ENCODE measurements around the gene METTL1. TPM values are rescaled to one million over a fixed set of nuclear protein-coding genes. Genes with fewer than 3 reads are reported as not detected.

METTL1 gene
- total and polyA plus RNA-seq, 9 of the 15 experiments (the other 6 are each of a cell fraction or from before 2014, with no cell fraction given) = 12.6 to 65.9 (median 39.2) TPM

DNA sequence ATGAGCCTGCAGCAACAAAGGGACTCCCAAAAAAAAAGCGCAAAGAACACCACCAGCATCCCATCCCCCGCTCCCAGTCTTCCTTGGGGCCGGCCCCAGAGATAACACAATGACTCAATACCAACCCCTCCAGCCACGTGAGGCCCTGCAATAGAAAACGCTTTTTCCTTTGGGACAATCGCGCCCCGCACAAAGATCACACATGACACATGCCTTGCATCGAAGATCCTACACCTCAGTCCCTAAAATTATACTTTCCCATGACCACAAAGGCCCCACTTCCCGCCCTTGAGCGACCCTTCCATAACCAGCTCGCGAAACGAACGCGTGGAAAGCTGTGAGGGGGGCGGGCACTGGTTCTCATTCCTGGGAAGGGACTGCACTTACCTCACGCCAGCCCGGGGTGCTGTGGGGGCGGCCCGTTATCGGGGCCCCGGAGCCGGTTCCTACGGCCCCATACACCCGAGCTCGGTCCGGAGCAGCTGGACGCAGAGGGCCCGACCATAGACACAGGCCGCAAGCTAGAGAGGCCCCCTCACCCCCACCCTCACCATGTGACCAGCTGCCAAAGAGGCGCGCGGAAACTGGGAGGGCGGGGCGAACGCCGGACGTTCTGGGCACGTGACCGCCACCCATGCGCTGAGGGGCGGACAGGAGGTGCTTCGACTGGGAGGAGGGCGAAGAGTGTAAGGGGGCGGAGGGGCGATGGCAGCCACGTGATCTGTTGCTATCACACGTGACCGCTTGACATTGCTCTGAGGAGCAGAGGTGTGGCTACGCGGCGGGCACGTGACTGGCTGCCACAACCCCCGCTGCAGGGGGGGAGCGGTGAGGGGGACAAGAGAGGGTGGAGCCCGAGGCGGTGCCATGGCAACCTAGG, 19.9 kb downstream of the METTL1 start, which contains the start of gene CDK4 (continued):
- TF ChIP-seq GABPB1 (CRISPR knock-in tag; IDR thresholded peaks at IDR 0.05) (peak; percentile 91), ZNF766 (CRISPR knock-in tag; conservative IDR thresholded peaks at IDR 0.05) (no peak), ZNF347 (CRISPR knock-in tag; IDR thresholded peaks at IDR 0.05; ENCODE audit: low read depth) (no peak), ZBTB17 (CRISPR knock-in tag; IDR thresholded peaks at IDR 0.05) (no peak), HNRNPH1 (optimal IDR thresholded peaks at IDR 0.05; ENCODE audit: low read depth, low read length) (no peak), MTA2 (IDR thresholded peaks at IDR 0.05; ENCODE audit: low read depth) (peak; percentile 15; the same call in 1 of the 2 replicates), ZKSCAN8 (CRISPR knock-in tag; IDR thresholded peaks at IDR 0.05) (no peak), FOXP1 (CRISPR knock-in tag; IDR thresholded peaks at IDR 0.05) (0 out of 2 replicates have a peak, but pooled peaks have one; percentile 82), DACH1 (IDR thresholded peaks at IDR 0.05; ENCODE audit: partially characterized antibody) (peak; percentile 63), ZNF699 (CRISPR knock-in tag; IDR thresholded peaks at IDR 0.05; ENCODE audit: insufficient replicate concordance) (no peak), HNRNPK (IDR thresholded peaks at IDR 0.05; ENCODE audit: low read depth, low read length, poor library complexity, severe bottlenecking) (no peak), BRD9 (IDR thresholded peaks at IDR 0.05; ENCODE audit: low read depth, partially characterized antibody) (peak; percentile 87), KLF1 (tag; IDR thresholded peaks at IDR 0.05) (peak; percentile 79), ZNF408 (CRISPR knock-in tag; IDR thresholded peaks at IDR 0.05; ENCODE audit: low read depth) (no peak)
- TF ChIP-seq, protein P1, sequence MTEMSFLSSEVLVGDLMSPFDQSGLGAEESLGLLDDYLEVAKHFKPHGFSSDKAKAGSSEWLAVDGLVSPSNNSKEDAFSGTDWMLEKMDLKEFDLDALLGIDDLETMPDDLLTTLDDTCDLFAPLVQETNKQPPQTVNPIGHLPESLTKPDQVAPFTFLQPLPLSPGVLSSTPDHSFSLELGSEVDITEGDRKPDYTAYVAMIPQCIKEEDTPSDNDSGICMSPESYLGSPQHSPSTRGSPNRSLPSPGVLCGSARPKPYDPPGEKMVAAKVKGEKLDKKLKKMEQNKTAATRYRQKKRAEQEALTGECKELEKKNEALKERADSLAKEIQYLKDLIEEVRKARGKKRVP (CRISPR knock-in tag; IDR thresholded peaks at IDR 0.05) = peak; percentile 38; the same call in 1 of the 2 replicates
- TF ChIP-seq, protein P2, sequence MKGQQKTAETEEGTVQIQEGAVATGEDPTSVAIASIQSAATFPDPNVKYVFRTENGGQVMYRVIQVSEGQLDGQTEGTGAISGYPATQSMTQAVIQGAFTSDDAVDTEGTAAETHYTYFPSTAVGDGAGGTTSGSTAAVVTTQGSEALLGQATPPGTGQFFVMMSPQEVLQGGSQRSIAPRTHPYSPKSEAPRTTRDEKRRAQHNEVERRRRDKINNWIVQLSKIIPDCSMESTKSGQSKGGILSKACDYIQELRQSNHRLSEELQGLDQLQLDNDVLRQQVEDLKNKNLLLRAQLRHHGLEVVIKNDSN (CRISPR knock-in tag; IDR thresholded peaks at IDR 0.05) = peak; percentile 99
- TF ChIP-seq, protein P3, sequence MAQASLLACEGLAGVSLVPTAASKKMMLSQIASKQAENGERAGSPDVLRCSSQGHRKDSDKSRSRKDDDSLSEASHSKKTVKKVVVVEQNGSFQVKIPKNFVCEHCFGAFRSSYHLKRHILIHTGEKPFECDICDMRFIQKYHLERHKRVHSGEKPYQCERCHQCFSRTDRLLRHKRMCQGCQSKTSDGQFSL (CRISPR knock-in tag; IDR thresholded peaks at IDR 0.05) = peak; percentile 94
- TF ChIP-seq, protein P3 (tag; IDR thresholded peaks at IDR 0.05) = peak in 1 of 2 experiments; percentile 97; a peak in 2 of 4 replicates
- TF ChIP-seq, protein P4, sequence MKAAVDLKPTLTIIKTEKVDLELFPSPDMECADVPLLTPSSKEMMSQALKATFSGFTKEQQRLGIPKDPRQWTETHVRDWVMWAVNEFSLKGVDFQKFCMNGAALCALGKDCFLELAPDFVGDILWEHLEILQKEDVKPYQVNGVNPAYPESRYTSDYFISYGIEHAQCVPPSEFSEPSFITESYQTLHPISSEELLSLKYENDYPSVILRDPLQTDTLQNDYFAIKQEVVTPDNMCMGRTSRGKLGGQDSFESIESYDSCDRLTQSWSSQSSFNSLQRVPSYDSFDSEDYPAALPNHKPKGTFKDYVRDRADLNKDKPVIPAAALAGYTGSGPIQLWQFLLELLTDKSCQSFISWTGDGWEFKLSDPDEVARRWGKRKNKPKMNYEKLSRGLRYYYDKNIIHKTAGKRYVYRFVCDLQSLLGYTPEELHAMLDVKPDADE (conservative IDR thresholded peaks at IDR 0.05; ENCODE audit: control insufficient read depth, low read depth, low read length) = no peak; the same call in none of the 2 replicates

Measured in K562 (cell line).